ENCODE measurements around the gene GNAI3.

Gene GNAI3

GRCh38 chr1:109548321-109549267 is at the start of gene GNAI3:
Gene GNAI3, plus strand, starts transcription at chr1:109548615. Its CDS starts 106 bp downstream, at chr1:109548721.
- peak; percentile 84 to 93 for DNase-seq (ENCODE audit: extremely low read depth in 1 of 2, low read depth in 1 of 2)

GRCh38 chr1:109499081-109499480 is 49.3 kb upstream of the GNAI3 start:
- no peak for DNase-seq (ENCODE audit: extremely low read depth in 1 of 2, low read depth in 1 of 2)

GRCh38 chr1:109499661-109500536 is 48.5 kb upstream of the GNAI3 start:
- DNase-seq (ENCODE audit: extremely low read depth in 1 of 2, low read depth in 1 of 2): peak in 1 of 2 donors; percentile 50

GRCh38 chr1:109500941-109501381 is 47.5 kb upstream of the GNAI3 start:
- DNase-seq (ENCODE audit: extremely low read depth in 1 of 2, low read depth in 1 of 2): no peak

GRCh38 chr1:109501644-109502363 is 46.6 kb upstream of the GNAI3 start:
- DNase-seq (ENCODE audit: extremely low read depth in 1 of 2, low read depth in 1 of 2): no peak

- no peak for DNase-seq (ENCODE audit: extremely low read depth in 1 of 2, low read depth in 1 of 2)
Observed at GRCh38 chr1:109502364-109502851, 46.0 kb upstream of the GNAI3 start.

- DNase-seq (ENCODE audit: extremely low read depth in 1 of 2, low read depth in 1 of 2): no peak
Observed at GRCh38 chr1:109503935-109504334, 44.5 kb upstream of the GNAI3 start.

- no peak for DNase-seq (ENCODE audit: extremely low read depth in 1 of 2, low read depth in 1 of 2)
Observed at GRCh38 chr1:109504974-109505373, 43.4 kb upstream of the GNAI3 start.

- DNase-seq (ENCODE audit: extremely low read depth in 1 of 2, low read depth in 1 of 2): no peak
Observed at GRCh38 chr1:109508001-109508872, 40.2 kb upstream of the GNAI3 start.

- DNase-seq (ENCODE audit: extremely low read depth in 1 of 2, low read depth in 1 of 2): no peak
Observed at GRCh38 chr1:109508873-109509175, 39.6 kb upstream of the GNAI3 start.

GRCh38 chr1:109509176-109510134 is 39.0 kb upstream of the GNAI3 start, which contains the start of gene AMIGO1:
Gene AMIGO1, minus strand, starts transcription at chr1:109509727. Its CDS starts 815 bp downstream, at chr1:109508912.
- peak; percentile 30 for DNase-seq (ENCODE audit: extremely low read depth in 1 of 2, low read depth in 1 of 2)

GRCh38 chr1:109513110-109513710 is 35.2 kb upstream of the GNAI3 start:
- DNase-seq (ENCODE audit: extremely low read depth in 1 of 2, low read depth in 1 of 2): no peak

- no peak for DNase-seq (ENCODE audit: extremely low read depth in 1 of 2, low read depth in 1 of 2)
Observed at GRCh38 chr1:109514846-109515245, 33.6 kb upstream of the GNAI3 start.

GRCh38 chr1:109516872-109517271 is 31.5 kb upstream of the GNAI3 start:
- DNase-seq (ENCODE audit: extremely low read depth in 1 of 2, low read depth in 1 of 2): no peak

GRCh38 chr1:109517337-109517736 is 31.1 kb upstream of the GNAI3 start:
- no peak for DNase-seq (ENCODE audit: extremely low read depth in 1 of 2, low read depth in 1 of 2)

- DNase-seq (ENCODE audit: extremely low read depth in 1 of 2, low read depth in 1 of 2): no peak
Observed at GRCh38 chr1:109521002-109521951, 27.1 kb upstream of the GNAI3 start.

- DNase-seq (ENCODE audit: extremely low read depth in 1 of 2, low read depth in 1 of 2): no peak
Observed at GRCh38 chr1:109522026-109522425, 26.4 kb upstream of the GNAI3 start.
